H4 (cell line): ENCODE results near the gene RETREG2. TPM values are rescaled to one million over a fixed set of nuclear protein-coding genes. Genes with fewer than 3 reads are reported as not detected.

ENCODE experiments used
- DNase-seq: peaks from one replicate; pipeline ENCODE4 v3.0.0-alpha.2; 2015; ENCODE audit warnings: low spot score
- total RNA-seq: library from RNA; depleted of rRNA; stranded (reverse); fragments of >200 nt; shearing (Covaris generic); gene quantifications from 2 replicates; pipeline ENCODE4 v1.2.3, GENCODE V29; 2014

RETREG2 gene
- total RNA-seq, 1 experiment from 2014 or later = 53.3 TPM

GRCh38 chr2:219214141-219214540 is 36.1 kb downstream of the RETREG2 start:
- DNase-seq = no peak

- DNase-seq = no peak
Observed at GRCh38 chr2:219214786-219215185, 36.7 kb downstream of the RETREG2 start.

GRCh38 chr2:219215871-219216534 is 37.9 kb downstream of the RETREG2 start:
- no peak for DNase-seq

- no peak for DNase-seq
Observed at GRCh38 chr2:219216535-219216915, 38.5 kb downstream of the RETREG2 start.

- peak; percentile 63 for DNase-seq
Observed at GRCh38 chr2:219218217-219218731, 40.2 kb downstream of the RETREG2 start.

GRCh38 chr2:219218732-219219701 is 40.9 kb downstream of the RETREG2 start, which contains the start of gene ABCB6:
TSS of gene ABCB6 (minus strand) at chr2:219218958. CDS start at chr2:219218673, 285 bp downstream.
- DNase-seq = peak; percentile 92

- no peak for DNase-seq
Observed at GRCh38 chr2:219219784-219220532, 41.9 kb downstream of the RETREG2 start.

- no peak for DNase-seq
Observed at GRCh38 chr2:219220652-219221402, 42.8 kb downstream of the RETREG2 start.

- DNase-seq = no peak
Observed at GRCh38 chr2:219221957-219222518, 44.0 kb downstream of the RETREG2 start.

GRCh38 chr2:219223831-219224610 is 45.9 kb downstream of the RETREG2 start:
- no peak for DNase-seq

GRCh38 chr2:219225350-219225749 is 47.3 kb downstream of the RETREG2 start:
- no peak for DNase-seq

GRCh38 chr2:219228041-219228910 is 50.2 kb downstream of the RETREG2 start:
- DNase-seq = no peak

- DNase-seq = no peak
Observed at GRCh38 chr2:219228911-219229304, 50.8 kb downstream of the RETREG2 start.

- DNase-seq = peak; percentile 98
Observed at GRCh38 chr2:219229305-219230058, 51.4 kb downstream of the RETREG2 start, which contains the start of the genes ANKZF1 and ATG9A. TSS of gene ANKZF1 (plus strand) at chr2:219229806. CDS start at chr2:219230258, 452 bp downstream. TSS of gene ATG9A (minus strand) at chr2:219229636. CDS start at chr2:219228024, 1,612 bp downstream.

- DNase-seq = no peak
Observed at GRCh38 chr2:219230059-219230540, 52.0 kb downstream of the RETREG2 start.

- no peak for DNase-seq
Observed at GRCh38 chr2:219234331-219234730, 56.3 kb downstream of the RETREG2 start.
